ENCODE data around the gene DBF4. TPM values are rescaled to one million over a fixed set of nuclear protein-coding genes. Genes with fewer than 3 reads are reported as not detected.
"Not testable (repeated sequence)": the region's sequence is repeated elsewhere in the genome, so short reads cannot be mapped to it uniquely, and the experiment has no call there.

Gene DBF4
- total RNA-seq, 2 experiments from 2014 or later, result 82.6 to 85.9 TPM

DNA sequence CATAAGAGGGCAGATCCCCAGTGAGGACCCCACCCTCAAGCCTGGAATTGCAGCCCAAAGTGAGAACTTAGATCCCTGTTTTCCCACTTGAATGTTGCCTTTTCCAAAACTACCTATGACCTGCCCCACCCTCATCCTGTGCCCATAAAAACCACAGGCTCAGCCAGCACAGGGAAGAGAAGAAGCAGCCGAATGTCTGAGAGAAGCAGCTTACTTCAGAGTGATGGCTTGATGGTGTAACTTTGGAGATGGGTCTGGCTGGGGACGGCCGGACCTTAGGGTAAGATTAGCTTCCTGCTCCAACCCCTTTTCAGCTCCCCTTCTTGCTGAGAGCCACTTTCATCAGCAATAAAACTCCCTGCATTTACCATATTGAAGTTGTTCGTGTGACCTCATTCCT lies 5.8 kb upstream of the DBF4 start:
- Mint-ChIP-seq H3K4me3 (no peak overlapping the region), H3K27me3 (ENCODE audit: low read depth) (no peaks in the 10 kb centered on the region), H3K36me3 (ENCODE audit: low read depth) (peaks cover 89% of the 10 kb centered on the region), H3K27ac (no peak overlapping the region), H3K4me1 (ENCODE audit: low read depth) (peaks cover 35% of the 10 kb centered on the region), H3K9me3 (ENCODE audit: insufficient read depth) (peaks cover 42% of the 10 kb centered on the region)
- ChIA-PET CTCF (no interaction called here), POLR2A (no interaction called here)
- DNase-seq (no peak), ATAC-seq (no peak)

DNA sequence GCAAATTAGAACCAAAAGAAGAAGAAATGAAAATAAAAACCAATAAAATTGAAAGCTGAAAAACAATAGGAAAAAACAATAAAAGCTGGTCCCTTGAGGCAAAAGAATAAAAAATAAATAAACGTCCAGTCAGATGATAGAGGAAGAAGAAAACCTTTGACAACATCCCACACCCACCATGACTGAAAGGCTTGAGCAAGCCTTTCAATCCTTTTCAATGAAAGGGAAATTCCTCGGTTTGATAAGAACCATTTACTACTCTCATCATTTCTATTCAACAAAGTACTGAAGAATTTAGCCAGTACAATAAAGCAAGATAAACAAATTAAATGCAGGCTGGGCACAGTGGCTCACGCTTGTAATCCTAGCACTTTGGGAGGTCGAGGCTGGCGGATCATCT lies 3.9 kb upstream of the DBF4 start:
- H3K36me3 Mint-ChIP-seq (ENCODE audit: low read depth), result peaks cover 74% of the 10 kb centered on the region
- no peak overlapping the region for H3K27ac Mint-ChIP-seq
- ChIA-PET POLR2A (no interaction called here), CTCF (no interaction called here)
- no peak overlapping the region for H3K4me3 Mint-ChIP-seq
- H3K27me3 Mint-ChIP-seq (ENCODE audit: low read depth), result no peaks in the 10 kb centered on the region
- DNase-seq (no peak), ATAC-seq (no peak)
- H3K4me1 Mint-ChIP-seq (ENCODE audit: low read depth), result peaks cover 35% of the 10 kb centered on the region
- H3K9me3 Mint-ChIP-seq (ENCODE audit: insufficient read depth), result peaks cover 31% of the 10 kb centered on the region

DNA sequence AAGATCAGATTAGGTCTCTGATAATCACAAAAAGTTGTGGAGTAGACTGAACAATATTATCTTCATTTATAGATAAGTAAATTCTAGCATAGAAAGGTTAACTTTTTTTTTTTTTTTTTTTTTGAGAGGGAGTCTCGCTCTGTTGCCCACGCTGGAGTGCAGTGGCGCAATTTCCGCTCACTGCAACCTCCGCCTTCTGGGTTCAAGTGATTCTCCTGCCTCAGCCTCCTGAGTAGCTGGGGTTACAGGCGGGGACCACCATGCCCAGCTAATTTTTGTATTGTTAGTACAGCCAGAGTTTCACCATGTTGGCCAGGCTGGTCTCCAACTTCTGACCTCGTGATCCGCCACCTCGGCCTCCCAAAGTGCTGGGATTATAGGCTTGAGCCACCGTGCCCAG lies 3.0 kb upstream of the DBF4 start:
- peaks cover 27% of the 10 kb centered on the region for H3K9me3 Mint-ChIP-seq (ENCODE audit: insufficient read depth)
- DNase-seq; ATAC-seq; H3K27me3 Mint-ChIP-seq (ENCODE audit: low read depth); CTCF ChIA-PET; POLR2A ChIA-PET; H3K27ac Mint-ChIP-seq: not testable (repeated sequence)
- peak overlapping the region; percentile 78 for H3K4me3 Mint-ChIP-seq
- H3K4me1 Mint-ChIP-seq (ENCODE audit: low read depth), result peaks cover 40% of the 10 kb centered on the region
- peaks cover 73% of the 10 kb centered on the region for H3K36me3 Mint-ChIP-seq (ENCODE audit: low read depth)

DNA sequence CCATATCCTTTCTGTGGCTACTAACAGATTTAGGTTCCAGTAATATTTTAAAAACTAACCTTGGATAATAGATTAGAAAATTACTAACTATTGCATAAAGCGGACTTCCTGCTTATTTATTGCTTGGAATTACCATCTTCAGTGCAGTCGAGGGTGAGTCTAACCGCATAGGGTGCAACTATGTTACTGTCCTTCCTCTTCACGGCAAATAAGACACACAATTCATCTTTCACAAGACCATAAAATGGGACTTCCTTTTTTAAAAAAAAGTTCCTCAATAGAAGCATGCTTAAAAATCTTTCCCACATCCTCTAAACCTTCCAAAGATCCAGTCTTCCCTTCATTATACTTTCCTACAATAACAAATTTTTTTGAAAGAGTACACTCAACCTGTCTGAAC lies 2.2 kb upstream of the DBF4 start:
- ChIA-PET CTCF (no interaction called here), POLR2A (no interaction called here)
- no peaks in the 10 kb centered on the region for H3K27me3 Mint-ChIP-seq (ENCODE audit: low read depth)

DNA sequence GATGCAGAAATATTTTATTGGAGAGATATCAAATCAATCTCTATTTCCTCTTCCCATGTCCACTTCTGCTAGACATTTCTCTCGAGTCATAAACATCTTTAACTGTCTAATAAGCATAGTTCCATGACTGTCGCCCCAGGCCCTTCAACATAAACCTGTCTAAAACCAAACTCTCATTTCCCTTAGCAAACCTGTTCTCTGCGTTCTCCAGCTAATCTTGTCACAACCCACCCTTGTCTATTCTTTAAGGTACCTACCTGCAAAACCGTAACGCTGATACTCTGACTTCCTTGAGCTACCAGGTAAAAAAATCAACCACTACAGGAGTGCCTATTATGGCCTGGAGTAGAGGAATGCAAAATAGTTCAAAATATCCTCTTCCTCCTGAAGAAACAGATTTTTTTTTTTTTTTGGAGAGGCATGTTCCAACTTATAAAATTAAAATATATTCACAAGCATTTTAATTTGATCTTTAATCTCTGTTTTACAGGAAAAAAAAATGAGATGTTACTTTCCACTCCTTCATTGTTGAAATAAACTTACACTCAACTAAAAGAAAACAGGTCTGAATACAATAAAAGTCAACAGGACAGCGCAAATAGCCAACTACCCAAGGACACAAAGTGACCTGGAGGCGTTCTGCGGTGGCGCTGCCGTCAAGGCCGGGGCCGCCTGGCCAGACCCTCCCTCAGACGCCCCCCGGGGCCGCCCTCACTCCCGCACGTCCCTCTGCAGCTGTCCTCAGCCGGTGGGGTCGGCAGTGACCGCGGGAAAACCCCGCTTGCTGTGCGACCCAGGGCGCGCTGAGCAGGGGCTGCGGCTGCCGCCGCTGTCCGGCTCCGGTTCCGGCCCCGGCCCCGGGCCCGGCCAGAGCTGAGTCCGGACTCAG lies 898 bp upstream of the DBF4 start:
- ATAC-seq, result peak; percentile 16
- ChIA-PET CTCF (interaction anchor here (1.0 kb wide), 1 partner anchor 11 kb away, joined by 5 read pairs; no protein-coding TSS in a partner anchor), POLR2A (interaction anchor here (1.3 kb wide), 1 partner anchor 58 kb away, joined by 3 read pairs; no protein-coding TSS in a partner anchor)
- peak overlapping the region; percentile 78 for H3K4me3 Mint-ChIP-seq
- H3K27me3 Mint-ChIP-seq (ENCODE audit: low read depth), result no peaks in the 10 kb centered on the region
- peaks cover 23% of the 10 kb centered on the region for H3K9me3 Mint-ChIP-seq (ENCODE audit: insufficient read depth)
- DNase-seq, result no peak
- peaks cover 67% of the 10 kb centered on the region for H3K36me3 Mint-ChIP-seq (ENCODE audit: low read depth)
- peak overlapping the region; percentile 97 for H3K27ac Mint-ChIP-seq
- peaks cover 58% of the 10 kb centered on the region for H3K4me1 Mint-ChIP-seq (ENCODE audit: low read depth)

More for the DNA sequence above, 2.2 kb upstream of the DBF4 start:
- ATAC-seq (no peak), DNase-seq (no peak)
- H3K9me3 Mint-ChIP-seq (ENCODE audit: insufficient read depth), result peaks cover 27% of the 10 kb centered on the region
- peak overlapping the region; percentile 78 for H3K4me3 Mint-ChIP-seq
- peak overlapping the region; percentile 67 for H3K27ac Mint-ChIP-seq
- H3K36me3 Mint-ChIP-seq (ENCODE audit: low read depth), result peaks cover 70% of the 10 kb centered on the region
- peaks cover 46% of the 10 kb centered on the region for H3K4me1 Mint-ChIP-seq (ENCODE audit: low read depth)

DNA sequence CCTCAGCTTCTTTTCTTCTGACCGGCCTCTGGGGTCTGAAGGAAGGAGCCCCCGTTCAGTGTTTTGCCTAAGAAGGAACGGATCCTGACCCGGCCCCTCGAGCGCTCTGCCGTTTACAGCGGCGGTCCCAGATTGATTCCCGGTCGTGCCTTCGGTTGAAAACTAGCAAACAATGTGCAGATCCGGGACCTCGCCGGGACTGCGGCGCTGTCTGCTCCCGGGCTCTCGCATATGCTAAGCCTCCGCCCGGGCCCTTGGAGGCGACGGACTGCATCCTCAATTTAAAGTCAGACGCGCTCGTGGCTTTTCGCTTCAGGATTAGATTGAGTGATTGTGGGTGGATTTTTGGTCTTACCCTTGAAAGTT lies 559 bp downstream of the DBF4 start:
- ChIA-PET CTCF (no interaction called here), POLR2A (interaction anchor here (0.6 kb wide), 1 partner anchor 39 kb away, joined by 3 read pairs; no protein-coding TSS in a partner anchor)
- DNase-seq, result peak; percentile 64
- ATAC-seq, result peak; percentile 28
- peaks cover 60% of the 10 kb centered on the region for H3K4me1 Mint-ChIP-seq (ENCODE audit: low read depth)
- peaks cover 12% of the 10 kb centered on the region for H3K9me3 Mint-ChIP-seq (ENCODE audit: insufficient read depth)
- H3K27me3 Mint-ChIP-seq (ENCODE audit: low read depth), result no peaks in the 10 kb centered on the region
- peaks cover 64% of the 10 kb centered on the region for H3K36me3 Mint-ChIP-seq (ENCODE audit: low read depth)
- H3K27ac Mint-ChIP-seq, result peak overlapping the region; percentile 97
- peak overlapping the region; percentile 78 for H3K4me3 Mint-ChIP-seq

DNA sequence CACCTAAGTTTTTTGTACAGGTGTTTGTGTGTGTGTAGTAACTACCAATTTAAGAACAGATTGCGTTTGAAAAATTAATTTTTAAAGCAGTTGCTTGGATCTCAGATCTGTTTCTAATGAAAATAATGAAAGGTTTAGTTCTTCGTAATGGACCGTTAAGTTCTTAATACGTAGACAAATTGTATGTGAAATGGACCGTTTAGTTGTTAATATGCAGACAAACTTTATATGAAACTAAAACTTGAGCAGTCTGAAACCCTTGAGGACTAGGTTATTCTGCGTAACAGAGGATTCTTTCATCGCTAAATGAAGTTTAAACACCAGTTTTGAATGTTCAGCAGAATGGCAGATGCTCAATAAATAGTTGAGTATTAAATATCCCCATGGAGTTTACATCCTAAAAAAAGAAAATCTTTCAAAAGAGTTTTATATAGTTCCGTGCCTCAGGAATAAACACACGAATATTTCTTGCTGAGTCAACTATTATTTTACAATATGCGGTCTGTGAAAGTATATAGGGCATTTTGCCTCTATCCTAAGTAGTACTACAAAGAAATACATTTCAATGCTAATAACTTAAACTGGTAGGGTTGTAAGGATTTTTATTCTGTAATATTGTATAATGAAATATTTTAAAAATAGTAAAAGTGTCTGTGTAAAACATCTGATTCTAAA lies 1.2 kb downstream of the DBF4 start:
- Mint-ChIP-seq H3K27me3 (ENCODE audit: low read depth) (no peaks in the 10 kb centered on the region), H3K9me3 (ENCODE audit: insufficient read depth) (peaks cover 7% of the 10 kb centered on the region), H3K4me1 (ENCODE audit: low read depth) (peaks cover 62% of the 10 kb centered on the region), H3K36me3 (ENCODE audit: low read depth) (peaks cover 64% of the 10 kb centered on the region), H3K4me3 (peak overlapping the region; percentile 78), H3K27ac (peak overlapping the region; percentile 97)
- ATAC-seq (no peak), DNase-seq (no peak)
- CTCF ChIA-PET, result no interaction called here
- POLR2A ChIA-PET, result interaction anchor here (0.6 kb wide), 1 partner anchor 40 kb away, joined by 3 read pairs; no protein-coding TSS in a partner anchor

DNA sequence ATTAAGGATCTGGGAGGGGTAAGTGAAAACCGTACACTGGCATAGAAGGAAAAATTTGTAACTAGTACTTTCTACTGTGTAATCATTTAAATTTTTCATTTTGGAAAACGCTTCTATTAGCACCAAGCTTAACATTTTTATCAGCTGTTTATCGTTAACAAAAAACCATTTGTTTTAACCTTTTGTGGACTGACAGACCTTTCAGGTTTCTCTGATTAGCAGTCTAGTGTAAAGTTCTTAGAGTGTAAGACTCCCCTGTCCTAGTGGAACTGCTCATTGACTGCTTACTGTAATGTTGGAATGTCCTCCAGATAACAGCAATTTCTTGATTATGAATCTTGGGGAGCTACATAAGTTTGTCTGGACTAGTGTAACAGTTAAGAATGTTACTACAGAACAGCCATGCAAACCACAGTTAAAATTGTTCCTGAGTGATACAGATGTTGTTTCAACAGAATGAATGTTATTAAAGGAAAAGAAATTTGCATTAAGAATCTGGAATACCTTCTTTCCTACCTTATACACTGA lies 2.0 kb downstream of the DBF4 start:
- ATAC-seq (no peak), DNase-seq (no peak)
- Mint-ChIP-seq H3K9me3 (ENCODE audit: insufficient read depth) (peaks cover under 1% of the 10 kb centered on the region), H3K27ac (peak overlapping the region; percentile 33), H3K4me1 (ENCODE audit: low read depth) (peaks cover 61% of the 10 kb centered on the region), H3K4me3 (peak overlapping the region; percentile 78), H3K27me3 (ENCODE audit: low read depth) (no peaks in the 10 kb centered on the region), H3K36me3 (ENCODE audit: low read depth) (peaks cover 64% of the 10 kb centered on the region)
- CTCF ChIA-PET, result no interaction called here
- POLR2A ChIA-PET, result no interaction called here

DNA sequence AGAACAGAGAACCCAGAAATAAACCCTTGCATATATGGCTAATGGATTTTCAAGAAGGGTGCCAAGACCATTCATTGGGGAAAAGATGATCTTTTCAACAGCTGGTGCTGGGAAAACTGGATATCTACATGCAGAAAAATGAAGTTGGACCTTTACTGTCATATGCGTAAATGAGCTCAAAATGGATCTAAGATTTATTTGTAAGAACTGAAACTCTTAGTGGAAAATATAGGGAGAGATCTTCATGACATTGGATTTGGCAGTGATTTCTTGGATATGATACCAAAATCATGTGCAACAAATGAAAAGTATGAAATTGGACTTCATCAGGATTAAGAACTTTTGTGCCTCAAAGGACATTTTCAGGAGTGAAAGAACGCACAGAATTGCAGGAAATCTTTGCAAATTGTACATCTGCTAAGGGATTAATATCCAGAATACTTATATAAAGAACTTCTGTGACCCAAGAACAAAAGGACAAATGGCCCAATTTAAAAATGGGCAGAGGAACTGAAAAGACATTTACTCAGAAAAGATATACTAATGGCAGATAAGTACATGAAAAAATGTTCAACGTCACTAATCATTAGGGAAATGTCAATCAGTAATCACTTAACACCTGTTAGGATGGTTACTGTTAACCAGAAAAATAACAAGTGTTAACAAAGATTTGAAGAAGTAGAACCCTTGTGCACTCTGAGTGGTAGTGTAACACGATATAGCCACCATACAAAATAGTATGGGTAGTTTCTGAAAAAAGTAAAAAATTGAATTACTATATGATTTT lies 6.1 kb downstream of the DBF4 start:
- Mint-ChIP-seq H3K9me3 (ENCODE audit: insufficient read depth) (no peaks in the 10 kb centered on the region), H3K27me3 (ENCODE audit: low read depth) (no peaks in the 10 kb centered on the region), H3K4me3 (no peak overlapping the region), H3K27ac (no peak overlapping the region), H3K4me1 (ENCODE audit: low read depth) (peaks cover 45% of the 10 kb centered on the region), H3K36me3 (ENCODE audit: low read depth) (peaks cover 58% of the 10 kb centered on the region)
- ChIA-PET CTCF (interaction anchor here (1.3 kb wide), 1 partner anchor 377 kb away, joined by 3 read pairs; no protein-coding TSS in a partner anchor), POLR2A (no interaction called here)
- DNase-seq (no peak), ATAC-seq (no peak)

DNA sequence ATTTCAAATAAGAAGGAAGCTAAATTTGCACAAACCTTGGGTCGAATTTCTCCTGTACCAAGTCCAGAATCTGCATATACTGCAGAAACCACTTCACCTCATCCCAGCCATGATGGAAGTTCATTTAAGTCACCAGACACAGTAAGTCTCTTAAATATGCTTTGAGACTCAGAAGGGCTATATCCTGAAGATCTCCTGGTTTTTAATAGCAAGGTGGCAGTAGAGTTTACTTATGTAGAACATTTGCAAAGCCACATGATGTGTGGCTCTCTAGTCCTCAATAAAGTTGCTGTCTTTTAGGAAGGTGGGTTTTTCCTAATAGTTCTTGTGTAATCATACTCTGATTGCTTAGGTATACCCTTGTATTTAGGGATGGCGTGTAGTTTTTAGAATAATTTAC lies 8.7 kb downstream of the DBF4 start:
- Mint-ChIP-seq H3K4me1 (ENCODE audit: low read depth) (peaks cover 25% of the 10 kb centered on the region), H3K36me3 (ENCODE audit: low read depth) (peaks cover 55% of the 10 kb centered on the region), H3K9me3 (ENCODE audit: insufficient read depth) (no peaks in the 10 kb centered on the region), H3K27ac (no peak overlapping the region), H3K27me3 (ENCODE audit: low read depth) (no peaks in the 10 kb centered on the region), H3K4me3 (no peak overlapping the region)
- POLR2A ChIA-PET, result no interaction called here
- ATAC-seq (no peak), DNase-seq (no peak)
- CTCF ChIA-PET, result interaction anchor here (2.1 to 5.2 kb wide), 2 partner anchors 10 to 87 kb away, joined by 9 to 33 read pairs; no protein-coding TSS in a partner anchor

DNA sequence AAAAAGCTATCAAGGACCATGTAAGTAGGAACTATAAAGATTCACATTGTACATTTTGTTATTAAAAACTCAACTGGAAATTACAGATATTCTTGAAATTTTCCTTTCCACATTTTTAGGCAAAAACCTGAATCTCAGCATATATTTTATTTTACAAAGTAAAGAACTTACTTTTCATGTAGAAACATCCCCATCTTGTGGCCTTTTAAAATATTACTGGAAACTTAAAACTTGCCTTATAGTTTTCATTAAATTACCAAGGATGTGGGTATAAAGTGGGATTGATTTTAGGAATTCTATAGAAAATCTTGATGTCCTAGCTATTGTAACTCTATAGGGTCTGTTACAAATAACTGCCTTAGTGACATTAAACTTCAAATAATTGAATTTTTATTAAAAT lies 10.6 kb downstream of the DBF4 start:
- DNase-seq (no peak), ATAC-seq (no peak)
- H3K27me3 Mint-ChIP-seq (ENCODE audit: low read depth), result no peaks in the 10 kb centered on the region
- H3K4me1 Mint-ChIP-seq (ENCODE audit: low read depth), result peaks cover 13% of the 10 kb centered on the region
- peaks cover 52% of the 10 kb centered on the region for H3K36me3 Mint-ChIP-seq (ENCODE audit: low read depth)
- H3K9me3 Mint-ChIP-seq (ENCODE audit: insufficient read depth), result no peaks in the 10 kb centered on the region
- ChIA-PET CTCF (interaction anchor here (0.7 to 5.2 kb wide), 13 partner anchors 8 to 471 kb away, joined by 3 to 33 read pairs (median 3); no protein-coding TSS in a partner anchor), POLR2A (no interaction called here)
- H3K27ac Mint-ChIP-seq, result no peak overlapping the region
- no peak overlapping the region for H3K4me3 Mint-ChIP-seq
